Activated CD4-positive, CD25-positive, alpha-beta regulatory T cell treated with anti-CD3 and anti-CD28 coated beads, Interleukin-2, amount 50 U/mL, for 16 hours (primary cell): Measurements from ENCODE around the gene BICD1.
A peak's percentile ranks its signal among the peaks of the same experiment; 100 is the strongest.
"Not testable (repeated sequence)": the region's sequence is repeated elsewhere in the genome, so short reads cannot be mapped to it uniquely, and the experiment has no call there.

Source experiments
- DNase-seq: peaks from one replicate; pipeline ENCODE4 v3.0.0-alpha.2; 2020; ENCODE audit warnings: low read depth, low spot score

The BICD1 gene

GRCh38 chr12:32106517-32107358, at the start of gene BICD1:
Gene BICD1, plus strand, starts transcription at chr12:32106847. Its CDS starts 485 bp downstream, at chr12:32107332.
- peak; percentile 47 for DNase-seq

- DNase-seq, result no peak
Observed at GRCh38 chr12:32061033-32061432, 45.6 kb upstream of the BICD1 start.

- DNase-seq, result no peak
Observed at GRCh38 chr12:32062881-32063280, 43.8 kb upstream of the BICD1 start.

- no peak for DNase-seq
Observed at GRCh38 chr12:32063796-32064195, 42.9 kb upstream of the BICD1 start.

- no peak for DNase-seq
Observed at GRCh38 chr12:32066206-32066605, 40.4 kb upstream of the BICD1 start.

GRCh38 chr12:32069071-32069470, 37.6 kb upstream of the BICD1 start:
- no peak for DNase-seq

GRCh38 chr12:32069731-32070130, 36.9 kb upstream of the BICD1 start:
- DNase-seq, result no peak

- no peak for DNase-seq
Observed at GRCh38 chr12:32070370-32070769, 36.3 kb upstream of the BICD1 start.

- no peak for DNase-seq
Observed at GRCh38 chr12:32072102-32072501, 34.5 kb upstream of the BICD1 start.

GRCh38 chr12:32074432-32074831, 32.2 kb upstream of the BICD1 start:
- no peak for DNase-seq

- no peak for DNase-seq
Observed at GRCh38 chr12:32076941-32077340, 29.7 kb upstream of the BICD1 start.

GRCh38 chr12:32080435-32080834, 26.2 kb upstream of the BICD1 start:
- no peak for DNase-seq

GRCh38 chr12:32083489-32083888, 23.2 kb upstream of the BICD1 start:
- DNase-seq, result no peak

GRCh38 chr12:32084017-32084688, 22.5 kb upstream of the BICD1 start:
- no peak for DNase-seq

- no peak for DNase-seq
Observed at GRCh38 chr12:32084753-32085152, 21.9 kb upstream of the BICD1 start.

- no peak for DNase-seq
Observed at GRCh38 chr12:32087306-32087705, 19.3 kb upstream of the BICD1 start.

GRCh38 chr12:32089156-32089555, 17.5 kb upstream of the BICD1 start:
- DNase-seq, result no peak

GRCh38 chr12:32089586-32089985, 17.1 kb upstream of the BICD1 start:
- no peak for DNase-seq

- DNase-seq, result no peak
Observed at GRCh38 chr12:32091696-32092095, 15.0 kb upstream of the BICD1 start.

GRCh38 chr12:32098112-32098511, 8.5 kb upstream of the BICD1 start:
- no peak for DNase-seq

GRCh38 chr12:32099275-32099674, 7.4 kb upstream of the BICD1 start:
- not testable (repeated sequence) for DNase-seq

- no peak for DNase-seq
Observed at GRCh38 chr12:32100361-32100760, 6.3 kb upstream of the BICD1 start.

GRCh38 chr12:32100888-32101287, 5.8 kb upstream of the BICD1 start:
- DNase-seq, result no peak
